Measurements from ENCODE around the gene DCTN4.
"Not testable (repeated sequence)": the region's sequence is repeated elsewhere in the genome, so short reads cannot be mapped to it uniquely, and the experiment has no call there.

DCTN4 gene

GRCh38 chr5:150758531-150759333, at the start of gene DCTN4:
TSS of gene DCTN4 (minus strand) at chr5:150759017. CDS start at chr5:150758993, 24 bp downstream.
- peak; percentile 94 for DNase-seq

DNA sequence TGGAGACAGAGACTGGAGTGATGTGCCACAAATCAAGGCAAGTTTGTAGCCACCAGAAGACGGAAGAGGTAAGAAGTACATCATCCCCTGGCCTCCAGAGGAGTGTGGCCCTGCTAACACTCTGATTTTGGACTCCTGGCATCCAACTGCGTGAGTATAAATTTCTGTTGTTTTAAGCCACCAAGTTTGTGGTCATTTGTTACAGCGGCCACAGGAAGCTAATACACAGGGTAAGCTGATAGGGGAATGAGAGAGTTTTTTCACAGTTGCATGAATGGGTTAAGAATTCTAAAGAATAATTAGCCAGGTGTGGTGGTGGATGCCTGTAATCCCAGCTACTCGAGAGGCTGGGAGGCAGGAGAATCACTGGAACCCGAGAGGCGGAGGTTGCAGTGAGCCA, 45.6 kb upstream of the DCTN4 start:
- DNase-seq, result no peak

- no peak for DNase-seq
These were observed 42.5 kb upstream of the DCTN4 start for GRCh38 chr5:150801117-150801927.

DNA sequence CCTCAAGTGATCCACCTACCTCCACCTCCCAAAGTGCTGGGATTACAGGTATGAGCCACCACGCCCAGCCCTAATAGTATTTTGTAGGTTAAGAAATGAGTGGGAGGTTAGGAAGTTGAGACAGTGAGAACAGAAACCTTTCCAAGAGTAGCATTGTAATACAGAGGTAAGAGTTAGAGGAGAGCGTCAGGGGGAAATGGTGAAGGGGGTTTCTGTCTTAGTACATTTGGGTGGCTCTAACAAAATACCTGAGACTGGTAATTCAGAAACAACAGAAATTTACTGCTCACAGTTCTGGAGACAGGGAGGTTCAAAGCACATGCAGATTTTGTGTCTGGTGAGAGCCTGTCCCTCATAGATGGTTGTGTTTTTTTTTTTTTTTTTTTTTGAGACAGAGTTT, 38.6 kb upstream of the DCTN4 start:
- DNase-seq, result no peak

GRCh38 chr5:150794927-150795326, 36.1 kb upstream of the DCTN4 start:
- DNase-seq, result no peak

GRCh38 chr5:150793423-150793888, 34.6 kb upstream of the DCTN4 start:
- DNase-seq, result not testable (repeated sequence)

DNA sequence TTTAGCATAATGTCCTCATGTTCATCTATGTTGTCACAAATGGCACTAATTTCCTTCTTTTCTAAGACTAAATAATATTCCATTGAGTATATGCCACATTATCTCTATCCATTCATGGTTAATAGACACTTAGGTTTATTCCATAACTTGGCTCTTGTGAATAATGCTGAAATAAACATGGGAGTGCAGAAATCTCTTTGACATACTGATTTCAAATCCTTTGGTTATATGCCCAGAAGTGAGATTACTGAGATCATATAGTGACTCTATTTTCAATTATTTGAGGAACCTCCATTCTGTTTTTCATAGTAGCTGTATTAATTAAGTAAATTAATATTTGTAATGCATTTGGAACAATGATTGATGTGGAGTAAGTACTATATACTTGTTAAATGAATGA, 32.7 kb upstream of the DCTN4 start:
- no peak for DNase-seq

GRCh38 chr5:150789943-150790611, 31.3 kb upstream of the DCTN4 start:
- DNase-seq, result no peak

GRCh38 chr5:150789450-150789849, 30.6 kb upstream of the DCTN4 start:
- DNase-seq, result no peak

GRCh38 chr5:150788977-150789376, 30.2 kb upstream of the DCTN4 start:
- DNase-seq, result no peak

DNA sequence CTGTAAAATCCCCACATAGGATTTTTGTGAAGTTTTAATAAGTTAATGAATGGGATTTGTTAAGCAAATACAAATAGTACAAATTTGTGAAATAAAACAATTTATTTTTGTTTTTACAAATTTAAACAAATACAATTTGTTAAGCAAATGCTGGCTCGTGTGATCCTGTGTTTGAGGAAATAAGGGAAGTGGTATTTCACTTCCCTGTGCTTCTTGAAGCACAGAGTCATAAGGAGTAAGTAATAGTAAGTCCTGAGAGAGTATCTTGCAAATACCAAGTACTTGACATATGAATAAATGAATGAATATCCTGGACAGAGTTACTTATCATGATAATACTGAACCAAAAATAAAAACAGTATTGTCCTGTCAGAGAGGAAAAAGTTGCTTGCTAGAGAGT, 28.8 kb upstream of the DCTN4 start:
- DNase-seq, result no peak

GRCh38 chr5:150786876-150787275, 28.1 kb upstream of the DCTN4 start:
- DNase-seq, result no peak

DNA sequence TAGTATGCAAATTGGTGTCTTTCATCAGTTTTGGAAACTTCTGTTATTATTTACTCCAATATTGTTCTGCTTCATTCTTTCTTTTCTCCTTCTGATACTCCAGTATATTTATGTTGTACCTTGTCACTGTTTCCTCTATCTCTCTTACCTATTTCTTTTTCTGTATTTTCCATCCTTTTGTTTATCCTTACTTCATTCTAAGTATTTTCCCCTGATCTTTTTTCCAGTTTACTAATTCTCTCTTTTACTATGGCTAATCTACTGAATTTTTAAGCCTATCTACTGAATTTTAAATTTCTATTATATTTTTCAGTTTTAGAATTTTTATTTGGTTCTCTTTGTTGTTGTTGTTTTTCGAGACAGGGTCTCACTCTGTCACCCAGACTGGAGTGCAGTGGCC, 27.1 kb upstream of the DCTN4 start:
- DNase-seq, result no peak

DNA sequence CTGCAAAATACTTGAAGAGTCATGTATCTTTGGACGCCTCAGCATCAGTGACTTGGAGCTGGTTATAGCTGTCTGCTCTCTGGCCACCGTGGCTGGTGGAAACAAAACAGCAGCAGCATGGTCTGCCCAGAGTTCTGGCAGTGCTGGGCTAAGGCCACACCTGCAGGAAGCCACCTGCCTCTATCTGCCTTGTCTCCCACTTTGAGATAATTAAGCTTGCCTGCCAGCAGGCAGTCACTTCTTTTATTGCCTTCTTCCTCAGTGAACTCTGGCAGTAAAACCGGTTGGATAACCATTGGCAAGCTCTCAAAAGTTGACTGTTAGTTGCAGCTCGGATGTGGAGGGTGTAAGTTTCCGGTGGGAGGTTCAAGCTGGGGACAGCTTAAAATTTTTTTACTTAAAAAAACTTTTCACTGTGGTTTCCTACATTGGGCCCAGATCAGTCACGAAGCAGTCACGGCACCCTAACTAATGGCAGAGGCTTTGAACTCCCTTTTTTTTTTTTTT, 24.7 kb upstream of the DCTN4 start:
- DNase-seq, result peak; percentile 83

DNA sequence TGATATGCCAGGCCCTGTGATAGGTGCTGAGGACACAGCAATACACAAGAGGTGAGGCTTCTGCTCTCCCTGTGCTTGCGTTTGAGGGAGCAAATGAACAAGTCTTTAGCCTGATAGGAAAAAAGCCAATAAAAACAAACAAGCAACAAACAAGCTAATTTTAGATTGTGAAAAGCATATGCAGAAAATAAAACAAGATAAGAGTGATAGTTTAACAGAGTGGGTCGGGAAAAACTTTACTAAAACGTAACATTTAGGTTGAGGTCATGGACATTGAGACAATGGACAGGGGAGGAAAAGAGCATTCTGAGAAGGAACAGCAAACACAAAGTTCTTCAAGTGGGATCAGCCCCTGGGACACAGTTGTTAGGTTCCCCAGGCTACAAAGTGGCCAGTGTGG, 24.0 kb upstream of the DCTN4 start:
- DNase-seq, result no peak

- peak; percentile 41 for DNase-seq
These were observed 23.1 kb upstream of the DCTN4 start for GRCh38 chr5:150781706-150782614.

GRCh38 chr5:150780816-150781221, 22.0 kb upstream of the DCTN4 start:
- no peak for DNase-seq

- DNase-seq, result no peak
These were observed 21.4 kb upstream of the DCTN4 start for GRCh38 chr5:150780187-150780692.

- DNase-seq, result no peak
These were observed 20.8 kb upstream of the DCTN4 start for GRCh38 chr5:150779397-150780186.

GRCh38 chr5:150778517-150779396, 19.9 kb upstream of the DCTN4 start, which contains the start of gene SMIM3:
TSS of gene SMIM3 (plus strand) at chr5:150778757. CDS start at chr5:150795441, 16,684 bp downstream.
- DNase-seq, result peak; percentile 32
